H1 (cell line): ENCODE results near the gene SECISBP2L. TPM values are rescaled to one million over a fixed set of nuclear protein-coding genes. Genes with fewer than 3 reads are reported as not detected.

Experiments
- EGR1 ChIP-seq: IDR thresholded peaks from 2 replicates; pipeline ENCODE4 v1.6.1; 2011; ENCODE audit warnings: low read depth, low read length, borderline replicate concordance
- ZNF274 ChIP-seq: IDR thresholded peaks from 2 replicates; pipeline ENCODE4 v1.7.0; 2012; ENCODE audit warnings: low read length, borderline replicate concordance; ENCODE audit errors: extremely low read depth
- polyA plus RNA-seq, 7 experiments: library from polyadenylated mRNA; depleted of rRNA in 3 of 7; stranded (reverse) in 5 of 7; unstranded in 2 of 7; fragments of >200 nt in 5 of 7; fragments of 200-250 nt in 2 of 7; gene quantifications; 1 replicate in 5 of 7; 2 replicates in 1 of 7; 4 replicates in 1 of 7; pipeline versions ENCODE4 v1.2.1 to v1.2.3, GENCODE V29; 2011 to 2013; ENCODE audit warnings: missing spikeins in 2 of 7, mixed read lengths in 2 of 7
- total RNA-seq: library from RNA; stranded (reverse); fragmentation: NEBNext Ultra II Directional; extraction: Animal tissue kit (Norgen Biotek cat#: 25700); gene quantifications from 2 replicates; pipeline ENCODE4 v1.2.1, GENCODE V29; 2021
- TF ChIP-seq, protein P1 (sequence below): fragments of 300-600 bp; sonication (generic); IDR thresholded peaks from 2 replicates; pipeline ENCODE4 v1.7.1; 2012; ENCODE audit warnings: low read length, moderate library complexity, mild to moderate bottlenecking, inconsistent platforms; ENCODE audit not compliant: insufficient replicate concordance

The SECISBP2L gene
- total and polyA plus RNA-seq, 2 of the 8 experiments (the other 6 are each of a cell fraction or from before 2014, with no cell fraction given) = 7.6 to 22.8 TPM

DNA sequence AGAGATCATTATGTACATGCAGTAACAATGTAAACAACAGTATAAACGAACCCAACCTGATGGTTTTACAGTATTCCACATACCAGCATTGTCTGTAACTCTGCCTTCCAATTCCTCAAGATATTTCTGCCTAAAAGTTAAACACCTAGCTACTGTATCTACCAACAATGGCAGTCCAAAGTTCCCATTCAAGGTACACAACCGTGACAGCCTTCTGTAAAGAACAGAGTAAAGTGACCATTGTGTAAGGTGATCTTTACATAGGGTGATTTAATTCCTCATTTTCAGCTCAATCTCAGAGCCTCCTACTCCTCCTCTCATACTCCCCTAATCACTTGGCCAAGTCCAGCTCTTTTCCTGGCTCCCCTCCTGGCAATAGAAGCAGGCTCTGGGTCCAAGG is 10.4 kb downstream of the SECISBP2L start (continued):
- TF ChIP-seq, protein P1, sequence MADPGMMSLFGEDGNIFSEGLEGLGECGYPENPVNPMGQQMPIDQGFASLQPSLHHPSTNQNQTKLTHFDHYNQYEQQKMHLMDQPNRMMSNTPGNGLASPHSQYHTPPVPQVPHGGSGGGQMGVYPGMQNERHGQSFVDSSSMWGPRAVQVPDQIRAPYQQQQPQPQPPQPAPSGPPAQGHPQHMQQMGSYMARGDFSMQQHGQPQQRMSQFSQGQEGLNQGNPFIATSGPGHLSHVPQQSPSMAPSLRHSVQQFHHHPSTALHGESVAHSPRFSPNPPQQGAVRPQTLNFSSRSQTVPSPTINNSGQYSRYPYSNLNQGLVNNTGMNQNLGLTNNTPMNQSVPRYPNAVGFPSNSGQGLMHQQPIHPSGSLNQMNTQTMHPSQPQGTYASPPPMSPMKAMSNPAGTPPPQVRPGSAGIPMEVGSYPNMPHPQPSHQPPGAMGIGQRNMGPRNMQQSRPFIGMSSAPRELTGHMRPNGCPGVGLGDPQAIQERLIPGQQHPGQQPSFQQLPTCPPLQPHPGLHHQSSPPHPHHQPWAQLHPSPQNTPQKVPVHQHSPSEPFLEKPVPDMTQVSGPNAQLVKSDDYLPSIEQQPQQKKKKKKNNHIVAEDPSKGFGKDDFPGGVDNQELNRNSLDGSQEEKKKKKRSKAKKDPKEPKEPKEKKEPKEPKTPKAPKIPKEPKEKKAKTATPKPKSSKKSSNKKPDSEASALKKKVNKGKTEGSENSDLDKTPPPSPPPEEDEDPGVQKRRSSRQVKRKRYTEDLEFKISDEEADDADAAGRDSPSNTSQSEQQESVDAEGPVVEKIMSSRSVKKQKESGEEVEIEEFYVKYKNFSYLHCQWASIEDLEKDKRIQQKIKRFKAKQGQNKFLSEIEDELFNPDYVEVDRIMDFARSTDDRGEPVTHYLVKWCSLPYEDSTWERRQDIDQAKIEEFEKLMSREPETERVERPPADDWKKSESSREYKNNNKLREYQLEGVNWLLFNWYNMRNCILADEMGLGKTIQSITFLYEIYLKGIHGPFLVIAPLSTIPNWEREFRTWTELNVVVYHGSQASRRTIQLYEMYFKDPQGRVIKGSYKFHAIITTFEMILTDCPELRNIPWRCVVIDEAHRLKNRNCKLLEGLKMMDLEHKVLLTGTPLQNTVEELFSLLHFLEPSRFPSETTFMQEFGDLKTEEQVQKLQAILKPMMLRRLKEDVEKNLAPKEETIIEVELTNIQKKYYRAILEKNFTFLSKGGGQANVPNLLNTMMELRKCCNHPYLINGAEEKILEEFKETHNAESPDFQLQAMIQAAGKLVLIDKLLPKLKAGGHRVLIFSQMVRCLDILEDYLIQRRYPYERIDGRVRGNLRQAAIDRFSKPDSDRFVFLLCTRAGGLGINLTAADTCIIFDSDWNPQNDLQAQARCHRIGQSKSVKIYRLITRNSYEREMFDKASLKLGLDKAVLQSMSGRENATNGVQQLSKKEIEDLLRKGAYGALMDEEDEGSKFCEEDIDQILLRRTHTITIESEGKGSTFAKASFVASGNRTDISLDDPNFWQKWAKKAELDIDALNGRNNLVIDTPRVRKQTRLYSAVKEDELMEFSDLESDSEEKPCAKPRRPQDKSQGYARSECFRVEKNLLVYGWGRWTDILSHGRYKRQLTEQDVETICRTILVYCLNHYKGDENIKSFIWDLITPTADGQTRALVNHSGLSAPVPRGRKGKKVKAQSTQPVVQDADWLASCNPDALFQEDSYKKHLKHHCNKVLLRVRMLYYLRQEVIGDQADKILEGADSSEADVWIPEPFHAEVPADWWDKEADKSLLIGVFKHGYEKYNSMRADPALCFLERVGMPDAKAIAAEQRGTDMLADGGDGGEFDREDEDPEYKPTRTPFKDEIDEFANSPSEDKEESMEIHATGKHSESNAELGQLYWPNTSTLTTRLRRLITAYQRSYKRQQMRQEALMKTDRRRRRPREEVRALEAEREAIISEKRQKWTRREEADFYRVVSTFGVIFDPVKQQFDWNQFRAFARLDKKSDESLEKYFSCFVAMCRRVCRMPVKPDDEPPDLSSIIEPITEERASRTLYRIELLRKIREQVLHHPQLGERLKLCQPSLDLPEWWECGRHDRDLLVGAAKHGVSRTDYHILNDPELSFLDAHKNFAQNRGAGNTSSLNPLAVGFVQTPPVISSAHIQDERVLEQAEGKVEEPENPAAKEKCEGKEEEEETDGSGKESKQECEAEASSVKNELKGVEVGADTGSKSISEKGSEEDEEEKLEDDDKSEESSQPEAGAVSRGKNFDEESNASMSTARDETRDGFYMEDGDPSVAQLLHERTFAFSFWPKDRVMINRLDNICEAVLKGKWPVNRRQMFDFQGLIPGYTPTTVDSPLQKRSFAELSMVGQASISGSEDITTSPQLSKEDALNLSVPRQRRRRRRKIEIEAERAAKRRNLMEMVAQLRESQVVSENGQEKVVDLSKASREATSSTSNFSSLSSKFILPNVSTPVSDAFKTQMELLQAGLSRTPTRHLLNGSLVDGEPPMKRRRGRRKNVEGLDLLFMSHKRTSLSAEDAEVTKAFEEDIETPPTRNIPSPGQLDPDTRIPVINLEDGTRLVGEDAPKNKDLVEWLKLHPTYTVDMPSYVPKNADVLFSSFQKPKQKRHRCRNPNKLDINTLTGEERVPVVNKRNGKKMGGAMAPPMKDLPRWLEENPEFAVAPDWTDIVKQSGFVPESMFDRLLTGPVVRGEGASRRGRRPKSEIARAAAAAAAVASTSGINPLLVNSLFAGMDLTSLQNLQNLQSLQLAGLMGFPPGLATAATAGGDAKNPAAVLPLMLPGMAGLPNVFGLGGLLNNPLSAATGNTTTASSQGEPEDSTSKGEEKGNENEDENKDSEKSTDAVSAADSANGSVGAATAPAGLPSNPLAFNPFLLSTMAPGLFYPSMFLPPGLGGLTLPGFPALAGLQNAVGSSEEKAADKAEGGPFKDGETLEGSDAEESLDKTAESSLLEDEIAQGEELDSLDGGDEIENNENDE = no peak
- TF ChIP-seq ZNF274 = no peak
- no peak for TF ChIP-seq EGR1
